Activated CD4-positive, alpha-beta T cell treated with anti-CD3 and anti-CD28 coated beads for 24 hours (primary cell): Measurements from ENCODE around the gene TRABD2B.

ENCODE experiments used
- DNase-seq, 2 donors: peaks; one replicate each; pipeline ENCODE4 v3.0.0-alpha.2; 2020; ENCODE audit warnings: low read depth in 2 of 2

TRABD2B gene

DNA sequence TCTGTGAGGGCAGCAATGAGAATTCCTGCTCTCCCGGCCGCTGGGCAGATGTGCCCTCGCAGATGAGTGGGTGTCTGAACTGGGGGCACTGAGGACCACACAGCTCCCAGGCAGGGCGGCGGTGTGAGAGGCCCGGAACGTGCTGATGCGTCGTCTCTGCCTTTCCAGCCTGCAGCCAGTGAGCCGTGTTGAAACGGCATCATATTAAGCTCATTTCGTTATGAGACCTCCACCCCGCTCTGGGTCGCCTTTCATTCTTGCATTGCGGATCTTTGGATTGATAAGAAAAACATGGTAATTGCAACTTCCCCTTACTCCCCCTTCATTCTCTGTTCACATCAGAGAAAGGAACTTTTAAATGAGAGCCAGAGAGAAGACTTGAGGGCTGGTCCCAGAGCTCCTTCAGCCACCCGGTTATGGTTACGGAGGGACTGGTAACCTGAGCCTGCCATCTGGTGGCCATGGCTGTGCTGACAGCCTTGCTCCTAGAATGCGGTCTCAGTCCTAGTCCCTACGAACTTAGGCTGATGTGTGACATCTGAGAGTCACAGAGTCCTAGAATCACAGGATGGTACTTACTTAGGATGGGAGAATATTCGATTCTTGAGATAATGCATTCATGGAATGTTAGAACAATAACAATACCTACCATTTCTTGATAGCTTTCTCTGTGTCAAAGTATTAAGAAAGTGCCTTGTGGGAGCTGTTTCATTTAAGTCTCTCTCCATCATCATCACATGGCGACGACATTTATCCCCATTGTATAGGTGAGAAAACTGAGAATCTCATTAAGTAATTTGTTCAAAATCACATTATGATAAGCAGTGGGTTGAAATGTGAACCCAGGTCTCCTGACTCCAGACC lies 271.0 kb downstream of the TRABD2B start:
- peak; percentile 35 to 58 for DNase-seq

DNA sequence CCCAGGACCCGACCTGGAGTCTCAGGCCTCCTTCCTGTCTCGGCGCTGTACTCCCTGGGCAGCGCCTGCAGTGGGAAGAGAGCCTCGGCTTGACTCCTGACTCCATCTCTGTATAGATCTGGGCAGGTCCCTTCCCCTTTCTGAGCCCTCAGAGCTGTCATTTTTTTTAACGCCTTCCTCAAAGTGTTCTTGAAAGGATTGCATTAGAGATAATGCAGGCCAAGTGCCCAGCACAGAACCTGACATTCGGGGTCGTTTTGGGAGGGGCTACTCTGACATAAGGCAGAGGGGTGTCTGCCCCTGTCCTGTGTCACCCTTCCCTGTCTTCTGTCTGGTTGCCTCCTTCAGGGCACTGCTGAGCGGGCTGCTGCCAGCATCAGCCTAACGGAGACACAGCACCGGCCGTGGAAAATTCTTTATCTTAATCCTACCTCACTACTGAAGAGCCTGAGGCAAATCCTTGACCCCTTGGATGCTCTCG lies 271.6 kb downstream of the TRABD2B start:
- DNase-seq = no peak

GRCh38 chr1:47725000-47725473 lies 272.1 kb downstream of the TRABD2B start:
- no peak for DNase-seq

- DNase-seq = no peak
Measured at GRCh38 chr1:47724432-47724999, 272.7 kb downstream of the TRABD2B start.

- no peak for DNase-seq
Measured at GRCh38 chr1:47722909-47723580, 274.1 kb downstream of the TRABD2B start.

GRCh38 chr1:47722101-47722500 lies 275.1 kb downstream of the TRABD2B start:
- no peak for DNase-seq

- no peak for DNase-seq
Measured at GRCh38 chr1:47720111-47720510, 277.1 kb downstream of the TRABD2B start.

- no peak for DNase-seq
Measured at GRCh38 chr1:47717341-47717740, 279.8 kb downstream of the TRABD2B start.

DNA sequence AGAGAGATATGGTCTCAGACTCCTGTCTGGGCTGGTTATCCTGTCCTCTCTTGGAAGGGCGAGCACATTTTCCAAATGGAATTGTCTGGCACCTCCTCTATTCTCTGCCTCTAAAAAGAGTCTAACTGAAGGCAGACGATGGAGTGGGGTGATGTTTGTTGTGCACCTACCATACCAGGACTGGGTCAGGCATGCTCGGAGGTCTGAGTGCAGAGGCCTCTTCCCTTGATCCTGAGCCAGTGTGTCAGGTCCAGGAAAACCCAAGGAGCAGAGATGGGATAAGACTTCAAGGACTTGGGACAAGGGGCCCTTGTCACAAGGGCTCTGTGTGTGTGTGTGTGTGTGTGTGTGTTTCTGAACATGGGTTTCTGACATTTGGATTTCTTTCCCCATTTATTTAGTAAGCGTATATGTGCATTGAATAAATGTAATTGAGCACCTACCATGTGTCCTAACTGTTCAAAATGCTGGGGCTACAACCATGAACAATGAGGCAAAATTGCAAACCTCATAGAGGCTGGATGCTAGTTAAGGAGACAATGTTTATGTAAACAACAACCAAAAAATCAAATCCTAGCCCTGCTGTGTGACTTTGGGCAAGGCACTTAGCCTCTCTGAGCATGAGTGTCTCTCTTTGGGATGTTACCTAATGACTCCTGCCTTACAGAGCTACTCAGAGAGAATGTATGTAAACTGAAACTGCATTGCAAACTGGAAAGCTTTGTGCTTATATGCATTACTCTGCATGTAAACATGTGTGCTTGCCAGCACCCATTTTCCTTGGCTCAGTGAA lies 283.0 kb downstream of the TRABD2B start:
- no peak for DNase-seq

- DNase-seq = no peak
Measured at GRCh38 chr1:47713333-47713953, 283.7 kb downstream of the TRABD2B start.

GRCh38 chr1:47712596-47713299 lies 284.4 kb downstream of the TRABD2B start:
- no peak for DNase-seq

DNA sequence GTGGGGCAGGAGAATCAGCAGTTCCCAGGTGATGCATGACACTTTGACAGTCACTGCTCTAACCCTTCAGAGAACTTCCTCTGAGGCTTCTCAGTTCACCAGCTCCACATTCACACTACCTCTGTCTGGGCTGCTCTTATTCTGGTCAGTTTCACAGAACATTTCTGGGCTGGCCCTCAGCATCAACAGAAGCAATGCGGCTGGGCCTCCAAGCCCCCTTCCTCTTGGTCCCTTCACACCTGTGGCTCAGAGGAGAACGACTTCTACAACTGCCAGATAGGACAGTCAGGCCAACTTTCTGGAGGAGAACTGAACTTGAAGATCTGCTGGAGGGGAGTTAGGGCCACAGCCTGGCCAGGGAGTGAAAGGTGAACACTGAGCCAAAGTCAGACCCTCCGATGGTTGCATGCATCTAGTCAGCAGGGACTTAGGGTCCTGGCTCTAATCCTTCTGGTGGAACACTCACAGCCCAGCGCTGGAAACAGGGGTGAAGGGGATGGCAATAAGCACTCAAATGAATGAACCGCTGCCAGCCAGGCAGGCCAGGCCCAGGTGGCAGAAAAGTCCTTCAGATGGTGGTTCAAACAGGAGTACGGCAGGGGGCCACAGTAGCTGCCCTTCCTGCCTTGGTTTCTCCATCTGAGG lies 285.2 kb downstream of the TRABD2B start:
- no peak for DNase-seq

GRCh38 chr1:47711184-47711847 lies 285.9 kb downstream of the TRABD2B start:
- no peak for DNase-seq
